Measurements from ENCODE around the gene CANT1.

DNA sequence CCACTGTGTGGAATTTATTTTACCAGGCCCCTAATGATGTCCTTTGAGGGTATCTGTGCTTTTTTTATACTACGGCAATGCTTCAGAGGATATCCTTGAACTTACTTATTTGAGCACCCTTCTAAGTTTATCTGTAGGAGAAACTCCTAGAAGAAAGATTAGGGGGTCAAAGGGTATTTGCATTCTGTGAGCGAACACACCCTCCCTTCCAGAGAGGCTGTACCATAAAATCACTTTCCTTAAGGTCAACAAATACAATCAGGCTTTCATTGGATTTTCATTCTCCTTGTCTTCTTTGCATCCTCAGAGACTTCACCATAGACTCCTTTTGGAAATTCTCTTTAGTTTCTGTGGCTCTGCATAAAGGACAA is 9.7 kb upstream of the CANT1 start:
- no peak for TF ChIP-seq POLR2AphosphoS5 (IDR thresholded peaks at IDR 0.05; ENCODE audit: low read depth, low read length)
- no peak for TF ChIP-seq EZH2phosphoT487 (IDR thresholded peaks at IDR 0.05; ENCODE audit: borderline replicate concordance)
- TF ChIP-seq, protein P1, sequence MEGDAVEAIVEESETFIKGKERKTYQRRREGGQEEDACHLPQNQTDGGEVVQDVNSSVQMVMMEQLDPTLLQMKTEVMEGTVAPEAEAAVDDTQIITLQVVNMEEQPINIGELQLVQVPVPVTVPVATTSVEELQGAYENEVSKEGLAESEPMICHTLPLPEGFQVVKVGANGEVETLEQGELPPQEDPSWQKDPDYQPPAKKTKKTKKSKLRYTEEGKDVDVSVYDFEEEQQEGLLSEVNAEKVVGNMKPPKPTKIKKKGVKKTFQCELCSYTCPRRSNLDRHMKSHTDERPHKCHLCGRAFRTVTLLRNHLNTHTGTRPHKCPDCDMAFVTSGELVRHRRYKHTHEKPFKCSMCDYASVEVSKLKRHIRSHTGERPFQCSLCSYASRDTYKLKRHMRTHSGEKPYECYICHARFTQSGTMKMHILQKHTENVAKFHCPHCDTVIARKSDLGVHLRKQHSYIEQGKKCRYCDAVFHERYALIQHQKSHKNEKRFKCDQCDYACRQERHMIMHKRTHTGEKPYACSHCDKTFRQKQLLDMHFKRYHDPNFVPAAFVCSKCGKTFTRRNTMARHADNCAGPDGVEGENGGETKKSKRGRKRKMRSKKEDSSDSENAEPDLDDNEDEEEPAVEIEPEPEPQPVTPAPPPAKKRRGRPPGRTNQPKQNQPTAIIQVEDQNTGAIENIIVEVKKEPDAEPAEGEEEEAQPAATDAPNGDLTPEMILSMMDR (IDR thresholded peaks at IDR 0.05 in 2 of 3, conservative IDR thresholded peaks at IDR 0.05 in 1 of 3; ENCODE audit: borderline replicate concordance in 1 of 3, insufficient read depth in 1 of 3, low read depth in 2 of 3, low read length in 2 of 3), result no peak
- no peak for TF ChIP-seq SRF (IDR thresholded peaks at IDR 0.05; ENCODE audit: low read depth)
- TF ChIP-seq POLR2A (IDR thresholded peaks at IDR 0.05; ENCODE audit: borderline replicate concordance, extremely low read depth, insufficient read depth, insufficient read length), result no peak
- TF ChIP-seq TCF7L2 (IDR thresholded peaks at IDR 0.05; ENCODE audit: borderline replicate concordance, extremely low read depth, insufficient read depth, insufficient read length), result no peak
- no peak for TF ChIP-seq EGR1 (IDR thresholded peaks at IDR 0.05; ENCODE audit: low read depth)
- TF ChIP-seq SIN3A (IDR thresholded peaks at IDR 0.05; ENCODE audit: low read depth), result no peak
- TF ChIP-seq, protein P2, sequence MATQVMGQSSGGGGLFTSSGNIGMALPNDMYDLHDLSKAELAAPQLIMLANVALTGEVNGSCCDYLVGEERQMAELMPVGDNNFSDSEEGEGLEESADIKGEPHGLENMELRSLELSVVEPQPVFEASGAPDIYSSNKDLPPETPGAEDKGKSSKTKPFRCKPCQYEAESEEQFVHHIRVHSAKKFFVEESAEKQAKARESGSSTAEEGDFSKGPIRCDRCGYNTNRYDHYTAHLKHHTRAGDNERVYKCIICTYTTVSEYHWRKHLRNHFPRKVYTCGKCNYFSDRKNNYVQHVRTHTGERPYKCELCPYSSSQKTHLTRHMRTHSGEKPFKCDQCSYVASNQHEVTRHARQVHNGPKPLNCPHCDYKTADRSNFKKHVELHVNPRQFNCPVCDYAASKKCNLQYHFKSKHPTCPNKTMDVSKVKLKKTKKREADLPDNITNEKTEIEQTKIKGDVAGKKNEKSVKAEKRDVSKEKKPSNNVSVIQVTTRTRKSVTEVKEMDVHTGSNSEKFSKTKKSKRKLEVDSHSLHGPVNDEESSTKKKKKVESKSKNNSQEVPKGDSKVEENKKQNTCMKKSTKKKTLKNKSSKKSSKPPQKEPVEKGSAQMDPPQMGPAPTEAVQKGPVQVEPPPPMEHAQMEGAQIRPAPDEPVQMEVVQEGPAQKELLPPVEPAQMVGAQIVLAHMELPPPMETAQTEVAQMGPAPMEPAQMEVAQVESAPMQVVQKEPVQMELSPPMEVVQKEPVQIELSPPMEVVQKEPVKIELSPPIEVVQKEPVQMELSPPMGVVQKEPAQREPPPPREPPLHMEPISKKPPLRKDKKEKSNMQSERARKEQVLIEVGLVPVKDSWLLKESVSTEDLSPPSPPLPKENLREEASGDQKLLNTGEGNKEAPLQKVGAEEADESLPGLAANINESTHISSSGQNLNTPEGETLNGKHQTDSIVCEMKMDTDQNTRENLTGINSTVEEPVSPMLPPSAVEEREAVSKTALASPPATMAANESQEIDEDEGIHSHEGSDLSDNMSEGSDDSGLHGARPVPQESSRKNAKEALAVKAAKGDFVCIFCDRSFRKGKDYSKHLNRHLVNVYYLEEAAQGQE (IDR thresholded peaks at IDR 0.05; ENCODE audit: low read depth), result no peak
- no peak for TF ChIP-seq JUND (IDR thresholded peaks at IDR 0.05)
- TF ChIP-seq EZH2 (IDR thresholded peaks at IDR 0.05), result no peak
- TF ChIP-seq, protein P3, sequence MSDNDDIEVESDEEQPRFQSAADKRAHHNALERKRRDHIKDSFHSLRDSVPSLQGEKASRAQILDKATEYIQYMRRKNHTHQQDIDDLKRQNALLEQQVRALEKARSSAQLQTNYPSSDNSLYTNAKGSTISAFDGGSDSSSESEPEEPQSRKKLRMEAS (IDR thresholded peaks at IDR 0.05), result no peak
- no peak for TF ChIP-seq RAD21 (IDR thresholded peaks at IDR 0.05; ENCODE audit: low read depth)

All from HCT116 (cell line).